ENCODE results near the gene PROSER3. TPM values are rescaled to one million over a fixed set of nuclear protein-coding genes. Genes with fewer than 3 reads are reported as not detected.

Gene PROSER3
- total RNA-seq, 1 experiment from 2014 or later: 17.5 TPM

DNA sequence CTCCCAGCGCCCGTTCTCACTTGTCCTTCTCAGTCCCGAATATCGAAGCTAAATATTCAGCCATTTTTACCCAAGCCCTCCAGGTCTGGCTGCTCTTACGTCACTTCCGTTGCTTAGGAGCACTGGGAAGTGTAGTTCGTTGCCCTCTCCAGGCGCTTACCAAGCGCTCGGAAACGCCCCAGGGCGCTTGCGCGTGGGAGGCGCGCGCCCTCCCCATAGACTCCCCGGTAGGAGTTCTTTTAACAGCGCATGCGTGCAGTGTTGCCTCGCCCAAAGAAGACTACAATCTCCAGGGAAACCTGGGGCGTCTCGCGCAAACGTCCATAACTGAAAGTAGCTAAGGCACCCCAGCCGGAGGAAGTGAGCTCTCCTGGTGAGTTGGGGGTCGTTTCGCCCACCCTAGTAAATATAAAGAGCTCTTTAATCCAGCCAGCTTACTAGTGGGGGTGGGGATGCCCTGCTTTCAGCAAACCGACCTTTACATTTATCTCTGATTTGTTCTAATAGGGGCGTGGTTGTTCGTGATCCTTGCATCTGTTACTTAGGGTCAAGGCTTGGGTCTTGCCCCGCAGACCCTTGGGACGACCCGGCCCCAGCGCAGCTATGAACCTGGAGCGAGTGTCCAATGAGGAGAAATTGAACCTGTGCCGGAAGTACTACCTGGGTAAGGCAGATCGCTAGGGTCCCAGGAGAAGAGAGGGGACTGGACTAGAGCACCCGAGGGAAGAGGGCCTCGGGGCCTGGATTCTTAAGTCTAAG is 12.5 kb upstream of the PROSER3 start, which contains the start of the genes PSENEN and U2AF1L4:
PSENEN (plus strand) TSS at position 324 of the 759 bp plus-strand sequence; CDS start at position 604, 280 bp downstream.
U2AF1L4 (minus strand) TSS at position 91 of the 759 bp plus-strand sequence; CDS start at position 64, 27 bp downstream.
- H3K4me3 ChIP-seq (ENCODE audit: low read length): peak within 1 kb of the TSS; percentile 84
- H3K36me3 ChIP-seq (ENCODE audit: insufficient read depth, low read length): no peaks in the 10 kb centered on the region
- H3K27me3 ChIP-seq (ENCODE audit: low read length): no peaks in the 10 kb centered on the region
- H3K79me2 ChIP-seq (ENCODE audit: low read length): peaks cover 38% of the 10 kb centered on the region
- no peaks in the 10 kb centered on the region for H3K9me3 ChIP-seq (ENCODE audit: low read length)
- no peaks in the 10 kb centered on the region for H4K20me1 ChIP-seq (ENCODE audit: insufficient read depth, low read depth, low read length)
- H3K9ac ChIP-seq (ENCODE audit: low read length): peak within 1 kb of the TSS; percentile 86
- peak within 1 kb of the TSS; percentile 58; the same call in 1 of the 2 replicates for H2AFZ ChIP-seq (ENCODE audit: low read length)
- H3K4me2 ChIP-seq (ENCODE audit: low read depth, low read length, poor library complexity, severe bottlenecking): peak within 1 kb of the TSS; percentile 98
- peak; percentile 99 for DNase-seq
- peaks cover 64% of the 10 kb centered on the region for H3K4me1 ChIP-seq (ENCODE audit: low read length)
- H3K9me2 ChIP-seq (replicated peaks; ENCODE audit: insufficient read depth, low read length): no peaks in the 10 kb centered on the region
- H3K27ac ChIP-seq (ENCODE audit: low read length): peak within 1 kb of the TSS; percentile 85

DNA sequence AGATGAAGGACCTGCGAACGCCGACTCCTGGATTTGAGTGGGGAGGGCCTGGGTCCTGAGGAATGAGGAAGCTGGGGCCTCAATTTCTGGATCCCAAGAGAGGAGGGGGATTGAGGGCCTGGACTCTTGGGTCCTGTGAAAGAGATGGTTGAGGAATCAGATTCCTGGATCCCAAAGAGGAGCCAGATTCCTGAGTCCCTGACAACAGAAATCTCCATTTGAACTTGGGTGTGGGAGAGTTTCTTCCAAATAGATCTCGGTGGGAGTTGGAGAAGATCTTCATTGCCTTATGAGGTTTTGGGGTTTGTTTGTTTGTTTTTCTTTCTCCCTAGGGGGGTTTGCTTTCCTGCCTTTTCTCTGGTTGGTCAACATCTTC is 11.9 kb upstream of the PROSER3 start:
- Histone ChIP-seq H4K20me1 (ENCODE audit: insufficient read depth, low read depth, low read length) (no peaks in the 10 kb centered on the region), H3K79me2 (ENCODE audit: low read length) (peaks cover 38% of the 10 kb centered on the region), H3K9me2 (replicated peaks; ENCODE audit: insufficient read depth, low read length) (no peaks in the 10 kb centered on the region), H3K27me3 (ENCODE audit: low read length) (no peaks in the 10 kb centered on the region), H3K4me3 (ENCODE audit: low read length) (peak overlapping the region; percentile 84), H3K36me3 (ENCODE audit: insufficient read depth, low read length) (no peaks in the 10 kb centered on the region), H3K4me2 (ENCODE audit: low read depth, low read length, poor library complexity, severe bottlenecking) (peak overlapping the region; percentile 98), H3K4me1 (ENCODE audit: low read length) (peaks cover 60% of the 10 kb centered on the region), H3K9me3 (ENCODE audit: low read length) (no peaks in the 10 kb centered on the region), H3K27ac (ENCODE audit: low read length) (no peak overlapping the region), H2AFZ (ENCODE audit: low read length) (no peak overlapping the region), H3K9ac (ENCODE audit: low read length) (peak overlapping the region; percentile 85)
- DNase-seq: no peak

DNA sequence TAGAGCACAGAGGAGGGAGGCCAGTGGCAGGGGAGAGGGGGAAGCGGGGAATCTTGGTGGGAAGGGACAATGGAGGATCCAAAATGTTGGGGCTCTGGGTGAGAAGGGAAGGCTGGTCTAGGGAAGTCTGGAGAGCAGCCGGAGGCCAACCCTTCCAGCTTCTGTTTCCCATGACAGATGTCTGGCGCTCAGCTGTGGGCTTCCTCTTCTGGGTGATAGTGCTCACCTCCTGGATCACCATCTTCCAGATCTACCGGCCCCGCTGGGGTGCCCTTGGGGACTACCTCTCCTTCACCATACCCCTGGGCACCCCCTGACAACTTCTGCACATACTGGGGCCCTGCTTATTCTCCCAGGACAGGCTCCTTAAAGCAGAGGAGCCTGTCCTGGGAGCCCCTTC is 11.4 kb upstream of the PROSER3 start:
- no peaks in the 10 kb centered on the region for H3K36me3 ChIP-seq (ENCODE audit: insufficient read depth, low read length)
- H2AFZ ChIP-seq (ENCODE audit: low read length): no peak overlapping the region
- H3K4me3 ChIP-seq (ENCODE audit: low read length): peak overlapping the region; percentile 84
- peaks cover 56% of the 10 kb centered on the region for H3K4me1 ChIP-seq (ENCODE audit: low read length)
- no peak overlapping the region for H3K27ac ChIP-seq (ENCODE audit: low read length)
- H3K79me2 ChIP-seq (ENCODE audit: low read length): peaks cover 38% of the 10 kb centered on the region
- no peak for DNase-seq
- no peaks in the 10 kb centered on the region for H4K20me1 ChIP-seq (ENCODE audit: insufficient read depth, low read depth, low read length)
- H3K9me3 ChIP-seq (ENCODE audit: low read length): no peaks in the 10 kb centered on the region
- H3K4me2 ChIP-seq (ENCODE audit: low read depth, low read length, poor library complexity, severe bottlenecking): peak overlapping the region; percentile 98
- H3K27me3 ChIP-seq (ENCODE audit: low read length): no peaks in the 10 kb centered on the region
- H3K9ac ChIP-seq (ENCODE audit: low read length): peak overlapping the region; percentile 85
- H3K9me2 ChIP-seq (replicated peaks; ENCODE audit: insufficient read depth, low read length): no peaks in the 10 kb centered on the region

DNA sequence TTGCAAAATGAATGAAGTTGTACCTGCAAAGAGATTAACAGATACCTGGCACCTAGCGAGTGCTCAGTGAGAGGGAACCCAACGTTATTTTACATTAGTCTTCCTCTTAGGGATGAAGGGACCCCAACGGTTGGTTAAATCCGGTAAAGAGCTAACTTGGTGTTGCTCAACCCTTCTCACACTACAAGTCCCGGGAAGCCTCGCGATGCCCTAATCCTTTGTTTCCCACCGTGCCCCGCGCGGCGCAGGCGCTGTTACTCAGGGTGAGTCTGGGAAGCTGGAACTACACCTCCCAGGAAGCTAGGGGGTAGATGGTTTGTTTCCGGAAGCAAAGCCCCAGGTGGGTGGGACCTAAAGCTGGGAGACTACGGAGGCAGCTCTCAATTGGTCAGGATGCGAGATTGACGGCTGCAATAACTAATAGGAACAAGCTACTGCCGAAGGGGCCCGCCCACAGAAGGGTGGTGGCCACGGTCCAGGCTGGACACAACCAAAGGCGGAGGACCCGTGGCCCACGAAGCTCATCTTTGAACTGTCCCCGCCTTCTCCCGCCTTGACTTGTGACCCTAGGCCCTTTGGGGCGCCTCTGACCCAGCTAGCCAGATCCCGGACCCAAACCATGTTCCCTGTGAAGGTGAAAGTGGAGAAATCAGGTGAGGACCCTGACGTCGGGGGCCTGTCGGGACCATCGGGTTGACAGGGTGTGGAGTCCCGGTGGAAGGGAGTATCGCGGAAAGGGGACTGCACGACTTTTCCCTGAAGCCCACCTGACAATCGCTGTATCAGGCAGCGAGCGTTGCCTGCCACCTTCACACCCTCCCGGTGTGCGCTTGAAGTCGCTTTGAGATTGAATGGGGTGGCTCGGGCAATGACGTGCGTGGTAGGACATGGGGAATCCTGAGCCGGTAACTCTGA is 9.6 kb upstream of the PROSER3 start, which contains the start of gene LIN37:
LIN37 (plus strand) TSS at position 471 of the 915 bp plus-strand sequence; CDS start at position 620, 149 bp downstream.
- H4K20me1 ChIP-seq (ENCODE audit: insufficient read depth, low read depth, low read length): no peaks in the 10 kb centered on the region

DNA sequence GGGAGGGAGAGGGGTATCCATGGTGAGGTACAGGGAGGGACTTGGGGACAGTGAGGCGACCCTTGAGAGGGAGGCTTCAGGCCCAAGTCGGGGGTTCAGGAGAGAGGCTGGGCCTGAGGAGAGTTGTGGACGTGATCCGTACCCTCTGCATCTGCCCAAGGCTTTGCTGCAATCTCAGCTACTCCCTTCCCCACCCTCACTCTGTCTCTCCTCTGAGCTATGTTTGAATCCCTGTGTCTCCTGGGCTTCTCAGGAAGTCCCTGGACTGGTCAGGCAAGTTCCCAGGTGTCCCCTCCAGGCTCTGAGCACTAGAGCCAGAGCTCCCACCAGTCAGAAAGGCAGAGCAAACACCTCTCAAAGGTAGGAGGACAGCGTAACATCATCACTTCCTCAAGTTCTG is 7.8 kb upstream of the PROSER3 start:
- Histone ChIP-seq H3K27ac (ENCODE audit: low read length) (no peak overlapping the region), H3K27me3 (ENCODE audit: low read length) (no peaks in the 10 kb centered on the region), H3K9me2 (replicated peaks; ENCODE audit: insufficient read depth, low read length) (no peaks in the 10 kb centered on the region), H3K9ac (ENCODE audit: low read length) (peak overlapping the region; percentile 31), H3K36me3 (ENCODE audit: insufficient read depth, low read length) (no peaks in the 10 kb centered on the region), H3K4me3 (ENCODE audit: low read length) (peak overlapping the region; percentile 7; the same call in 1 of the 2 replicates), H2AFZ (ENCODE audit: low read length) (no peak overlapping the region), H3K4me1 (ENCODE audit: low read length) (peaks cover 32% of the 10 kb centered on the region), H4K20me1 (ENCODE audit: insufficient read depth, low read depth, low read length) (no peaks in the 10 kb centered on the region), H3K4me2 (ENCODE audit: low read depth, low read length, poor library complexity, severe bottlenecking) (peak overlapping the region; percentile 95), H3K9me3 (ENCODE audit: low read length) (no peaks in the 10 kb centered on the region), H3K79me2 (ENCODE audit: low read length) (peaks cover 32% of the 10 kb centered on the region)
- no peak for DNase-seq

More for the DNA sequence above, 9.6 kb upstream of the PROSER3 start, which contains the start of gene LIN37:
- Histone ChIP-seq H3K9me2 (replicated peaks; ENCODE audit: insufficient read depth, low read length) (no peaks in the 10 kb centered on the region), H3K4me1 (ENCODE audit: low read length) (peaks cover 42% of the 10 kb centered on the region), H3K9ac (ENCODE audit: low read length) (peak within 1 kb of the TSS; percentile 83), H2AFZ (ENCODE audit: low read length) (peak within 1 kb of the TSS; percentile 73), H3K4me3 (ENCODE audit: low read length) (peak within 1 kb of the TSS; percentile 87), H3K36me3 (ENCODE audit: insufficient read depth, low read length) (no peaks in the 10 kb centered on the region), H3K27ac (ENCODE audit: low read length) (no peak within 1 kb of the TSS), H3K9me3 (ENCODE audit: low read length) (no peaks in the 10 kb centered on the region), H3K27me3 (ENCODE audit: low read length) (no peaks in the 10 kb centered on the region), H3K4me2 (ENCODE audit: low read depth, low read length, poor library complexity, severe bottlenecking) (peak within 1 kb of the TSS; percentile 95), H3K79me2 (ENCODE audit: low read length) (peaks cover 38% of the 10 kb centered on the region)
- peak; percentile 99 for DNase-seq

DNA sequence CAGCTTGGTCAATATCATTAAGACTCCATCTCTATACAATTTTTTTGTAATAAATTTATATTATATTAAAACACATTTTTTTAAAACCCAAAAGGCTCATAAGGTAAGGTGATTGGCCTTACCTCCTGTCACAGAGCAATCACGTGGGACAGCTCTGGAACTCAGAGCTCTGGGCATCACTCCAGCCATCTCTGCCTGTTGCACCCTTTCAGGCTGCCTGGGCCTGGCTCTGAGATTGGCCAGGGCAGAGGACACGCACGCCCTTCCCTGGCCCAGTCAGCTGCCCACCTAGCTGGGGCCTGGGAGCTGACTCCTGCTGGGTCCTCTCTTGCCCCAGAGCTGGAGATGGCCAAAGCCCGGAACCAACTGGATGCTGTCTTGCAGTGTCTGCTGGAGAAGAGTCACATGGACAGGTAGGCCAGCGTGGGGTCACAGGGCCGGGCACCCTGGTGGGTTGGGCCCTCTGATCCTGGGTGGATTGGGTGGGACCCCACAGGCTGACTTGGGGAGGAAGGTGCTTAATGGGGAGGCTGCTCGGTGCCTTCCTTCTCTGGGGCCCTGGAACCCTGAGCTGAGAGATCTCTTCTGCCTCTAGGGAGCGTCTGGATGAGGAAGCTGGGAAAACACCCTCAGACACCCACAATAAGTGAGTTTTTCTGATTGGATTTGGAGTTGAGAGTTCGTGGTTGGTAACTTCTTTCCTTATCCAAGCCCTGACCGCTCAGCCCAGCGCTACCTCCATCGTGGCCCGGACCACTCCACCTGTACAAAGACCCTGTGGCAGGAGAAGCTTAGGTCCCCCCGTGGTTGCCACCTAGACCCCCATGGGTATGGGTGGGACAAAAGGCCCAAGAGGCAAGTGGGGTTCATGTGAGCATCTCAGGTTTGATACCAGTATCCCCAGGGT is 5.9 kb upstream of the PROSER3 start:
- Histone ChIP-seq H3K36me3 (ENCODE audit: insufficient read depth, low read length) (no peaks in the 10 kb centered on the region), H2AFZ (ENCODE audit: low read length) (no peak overlapping the region), H3K79me2 (ENCODE audit: low read length) (peaks cover 19% of the 10 kb centered on the region), H3K27me3 (ENCODE audit: low read length) (no peaks in the 10 kb centered on the region), H3K4me1 (ENCODE audit: low read length) (peaks cover 26% of the 10 kb centered on the region), H3K4me3 (ENCODE audit: low read length) (no peak overlapping the region), H4K20me1 (ENCODE audit: insufficient read depth, low read depth, low read length) (no peaks in the 10 kb centered on the region), H3K9me3 (ENCODE audit: low read length) (no peaks in the 10 kb centered on the region), H3K9ac (ENCODE audit: low read length) (no peak overlapping the region), H3K9me2 (replicated peaks; ENCODE audit: insufficient read depth, low read length) (no peaks in the 10 kb centered on the region), H3K27ac (ENCODE audit: low read length) (no peak overlapping the region), H3K4me2 (ENCODE audit: low read depth, low read length, poor library complexity, severe bottlenecking) (no peak overlapping the region)
- DNase-seq: no peak

DNA sequence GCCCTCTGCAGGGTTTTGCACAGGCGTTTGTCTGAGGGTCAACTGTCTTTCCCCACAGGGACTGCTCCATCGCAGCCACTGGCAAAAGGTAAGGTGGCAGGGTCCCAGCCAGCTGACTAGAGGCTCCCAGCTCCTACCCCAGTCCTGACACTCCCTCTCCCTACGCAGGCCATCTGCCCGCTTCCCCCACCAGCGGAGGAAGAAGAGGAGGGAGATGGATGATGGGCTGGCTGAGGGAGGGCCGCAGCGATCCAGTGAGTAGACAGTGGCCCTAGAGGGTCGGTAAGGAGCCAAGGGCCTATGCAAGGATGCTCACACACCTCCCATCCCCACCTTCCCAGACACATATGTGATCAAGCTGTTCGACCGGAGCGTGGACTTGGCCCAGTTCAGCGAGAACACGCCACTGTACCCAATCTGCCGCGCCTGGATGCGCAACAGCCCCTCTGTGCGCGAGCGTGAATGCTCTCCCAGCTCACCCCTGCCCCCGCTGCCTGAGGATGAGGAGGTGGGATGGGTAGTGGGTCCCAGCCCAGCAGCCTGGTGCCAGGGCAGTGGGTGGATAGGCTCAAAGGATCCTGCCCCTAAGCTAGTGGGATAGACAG is 5.1 kb upstream of the PROSER3 start:
- no peak overlapping the region for H3K4me2 ChIP-seq (ENCODE audit: low read depth, low read length, poor library complexity, severe bottlenecking)
- H3K36me3 ChIP-seq (ENCODE audit: insufficient read depth, low read length): no peaks in the 10 kb centered on the region
- no peaks in the 10 kb centered on the region for H4K20me1 ChIP-seq (ENCODE audit: insufficient read depth, low read depth, low read length)
- H3K79me2 ChIP-seq (ENCODE audit: low read length): peaks cover 16% of the 10 kb centered on the region
- H2AFZ ChIP-seq (ENCODE audit: low read length): no peak overlapping the region
- H3K9me3 ChIP-seq (ENCODE audit: low read length): no peaks in the 10 kb centered on the region
- no peak for DNase-seq
- no peak overlapping the region for H3K9ac ChIP-seq (ENCODE audit: low read length)
- H3K4me1 ChIP-seq (ENCODE audit: low read length): peaks cover 24% of the 10 kb centered on the region
- no peaks in the 10 kb centered on the region for H3K27me3 ChIP-seq (ENCODE audit: low read length)
- H3K4me3 ChIP-seq (ENCODE audit: low read length): no peak overlapping the region
- no peak overlapping the region for H3K27ac ChIP-seq (ENCODE audit: low read length)
- no peaks in the 10 kb centered on the region for H3K9me2 ChIP-seq (replicated peaks; ENCODE audit: insufficient read depth, low read length)

All from Karpas-422 (cell line).